HEK293 (cell line): ENCODE results near the gene HPF1.

Source experiments
- INSM2 ChIP-seq: fragments of 450-650 bp; formaldehyde crosslinking; IDR thresholded peaks from 2 replicates; pipeline ENCODE4 v1.5.1; 2016; ENCODE audit warnings: missing biosample characterization, missing genetic modification characterization
- KLF10 ChIP-seq: fragments of 450-650 bp; IDR thresholded peaks from 2 replicates; pipeline ENCODE4 v1.5.1; 2018; ENCODE audit warnings: missing biosample characterization, mild to moderate bottlenecking, missing genetic modification characterization
- KLF8 ChIP-seq: fragments of 450-650 bp; formaldehyde crosslinking; IDR thresholded peaks from 2 replicates; pipeline ENCODE4 v1.5.1; 2016; ENCODE audit warnings: missing biosample characterization, missing genetic modification characterization
- PATZ1 ChIP-seq: fragments of 450-650 bp; formaldehyde crosslinking; IDR thresholded peaks from 2 replicates; pipeline ENCODE4 v1.5.1; 2016; ENCODE audit warnings: missing biosample characterization, missing genetic modification characterization
- REPIN1 ChIP-seq: fragments of 450-650 bp; formaldehyde crosslinking; IDR thresholded peaks from 2 replicates; pipeline ENCODE4 v1.5.1; 2017; ENCODE audit warnings: missing biosample characterization, missing genetic modification characterization, low read depth
- SP7 ChIP-seq: fragments of 450-650 bp; formaldehyde crosslinking; IDR thresholded peaks from 2 replicates; pipeline ENCODE4 v1.5.1; 2016; ENCODE audit warnings: missing biosample characterization, missing genetic modification characterization
- ZBTB10 ChIP-seq: fragments of 450-650 bp; formaldehyde crosslinking; IDR thresholded peaks from 2 replicates; pipeline ENCODE4 v1.5.1; 2016; ENCODE audit warnings: missing biosample characterization, missing genetic modification characterization
- ZBTB44 ChIP-seq: fragments of 450-650 bp; IDR thresholded peaks from 2 replicates; pipeline ENCODE4 v1.5.1; 2018; ENCODE audit warnings: missing biosample characterization, mild to moderate bottlenecking, missing genetic modification characterization
- ZFP37 ChIP-seq: fragments of 450-650 bp; formaldehyde crosslinking; IDR thresholded peaks from 2 replicates; pipeline ENCODE4 v1.5.1; 2016; ENCODE audit warnings: missing biosample characterization, missing genetic modification characterization
- ZNF2 ChIP-seq: fragments of 450-650 bp; formaldehyde crosslinking; IDR thresholded peaks from 2 replicates; pipeline ENCODE4 v1.5.1; 2016; ENCODE audit warnings: missing biosample characterization, missing genetic modification characterization
- ZNF280C ChIP-seq: fragments of 450-650 bp; formaldehyde crosslinking; IDR thresholded peaks from 2 replicates; pipeline ENCODE4 v1.5.1; 2016; ENCODE audit warnings: missing biosample characterization, missing genetic modification characterization
- ZNF404 ChIP-seq: fragments of 450-650 bp; formaldehyde crosslinking; IDR thresholded peaks from 2 replicates; pipeline ENCODE4 v1.5.1; 2017; ENCODE audit warnings: missing biosample characterization, missing genetic modification characterization
- ZNF518A ChIP-seq: fragments of 450-650 bp; formaldehyde crosslinking; conservative IDR thresholded peaks from 2 replicates; pipeline ENCODE4 v1.5.1; 2016; ENCODE audit warnings: low read depth, missing biosample characterization, missing genetic modification characterization
- ZNF623 ChIP-seq: fragments of 450-650 bp; formaldehyde crosslinking; IDR thresholded peaks from 2 replicates; pipeline ENCODE4 v1.5.1; 2016; ENCODE audit warnings: missing biosample characterization, missing genetic modification characterization
- ZNF629 ChIP-seq: fragments of 450-650 bp; formaldehyde crosslinking; IDR thresholded peaks from 2 replicates; pipeline ENCODE4 v1.5.1; 2017; ENCODE audit warnings: missing biosample characterization, missing genetic modification characterization
- ZNF639 ChIP-seq: fragments of 450-650 bp; formaldehyde crosslinking; IDR thresholded peaks from 2 replicates; pipeline ENCODE4 v1.5.1; 2016; ENCODE audit warnings: missing biosample characterization, missing genetic modification characterization
- ZNF670 ChIP-seq: fragments of 450-650 bp; formaldehyde crosslinking; IDR thresholded peaks from 2 replicates; pipeline ENCODE4 v1.5.1; 2016; ENCODE audit warnings: missing biosample characterization, missing genetic modification characterization, low read depth
- ZNF843 ChIP-seq: fragments of 450-650 bp; formaldehyde crosslinking; IDR thresholded peaks from 2 replicates; pipeline ENCODE4 v1.5.1; 2016; ENCODE audit warnings: missing biosample characterization, missing genetic modification characterization
- ZXDB ChIP-seq: fragments of 450-650 bp; formaldehyde crosslinking; IDR thresholded peaks from 2 replicates; pipeline ENCODE4 v1.5.1; 2016; ENCODE audit warnings: missing biosample characterization, missing genetic modification characterization

Gene HPF1

GRCh38 chr4:169757575-169758184, at the start of gene HPF1 (continued):
- TF ChIP-seq ZNF518A = peak; percentile 84
- no peak for TF ChIP-seq KLF8 (tag by site-specific recombination)
- TF ChIP-seq SP7 = peak; percentile 33; the same call in 1 of the 2 replicates
- no peak for TF ChIP-seq REPIN1
- no peak for TF ChIP-seq ZNF639
- TF ChIP-seq ZNF843 (tag by site-specific recombination) = 0 out of 2 replicates have a peak, but pooled peaks have one; percentile 21
- TF ChIP-seq INSM2 (tag by site-specific recombination) = no peak
- peak; percentile 46; the same call in 1 of the 2 replicates for TF ChIP-seq KLF10 (tag by site-specific recombination)
- TF ChIP-seq ZBTB10 (tag by site-specific recombination) = 0 out of 2 replicates have a peak, but pooled peaks have one; percentile 44
- TF ChIP-seq ZXDB = peak; percentile 71; the same call in 1 of the 2 replicates
- TF ChIP-seq ZNF404 (tag by site-specific recombination) = no peak
- no peak for TF ChIP-seq ZNF280C (tag by site-specific recombination)
- 0 out of 2 replicates have a peak, but pooled peaks have one; percentile 21 for TF ChIP-seq ZNF629 (tag by site-specific recombination)
- peak; percentile 43; the same call in 1 of the 2 replicates for TF ChIP-seq PATZ1 (tag by site-specific recombination)
- TF ChIP-seq ZNF623 (tag by site-specific recombination) = no peak
- no peak for TF ChIP-seq ZFP37 (tag by site-specific recombination)
- TF ChIP-seq ZNF2 (tag by site-specific recombination) = peak; percentile 61; the same call in 1 of the 2 replicates
- peak; percentile 81 for TF ChIP-seq ZBTB44 (tag by site-specific recombination)
- TF ChIP-seq ZNF670 = no peak
